Natural killer cell (primary cell): Measurements from ENCODE around the gene BBS9. TPM values are rescaled to one million over a fixed set of nuclear protein-coding genes. Genes with fewer than 3 reads are reported as not detected.

ENCODE experiments used
- ATAC-seq, 3 donors: fragments of 150-1000 bp in 2 of 3; fragments of 200-7000 bp in 1 of 3; cut with Tn5 transposase; 1 replicate in 1 of 3; 2 replicates in 2 of 3; pipeline ENCODE4 v1.10.0; 2021; ENCODE audit warnings: mild to moderate bottlenecking in 2 of 3, moderate library complexity in 2 of 3
- DNase-seq, 2 donors: peaks; one replicate each; pipeline versions ENCODE4 v3.0.0 to v3.0.0-alpha.2; 2013 to 2021; ENCODE audit warnings: mixed read lengths in 1 of 2
- H3K27ac ChIP-seq: one replicate; pipeline ENCODE4 v1.5.1; 2013; ENCODE audit warnings: mild to moderate bottlenecking, low read length
- H3K27me3 ChIP-seq: one replicate; pipeline ENCODE4 v1.6.1; 2013; ENCODE audit warnings: low read length; ENCODE audit not compliant: control insufficient read depth, insufficient read depth
- H3K36me3 ChIP-seq: one replicate; pipeline ENCODE4 v1.6.1; 2013; ENCODE audit warnings: low read length; ENCODE audit not compliant: control insufficient read depth, insufficient read depth
- H3K4me1 ChIP-seq: one replicate; pipeline ENCODE4 v1.6.1; 2013; ENCODE audit warnings: low read length; ENCODE audit not compliant: control insufficient read depth, insufficient read depth
- H3K4me3 ChIP-seq: one replicate; pipeline ENCODE4 v1.5.1; 2013; ENCODE audit warnings: low read length
- H3K9me3 ChIP-seq: one replicate; pipeline ENCODE4 v1.6.1; 2013; ENCODE audit warnings: low read length; ENCODE audit not compliant: control insufficient read depth, insufficient read depth
- H3K27ac Mint-ChIP-seq, 2 donors: one replicate each; pipeline ENCODE4 v1.8.0; 2022; ENCODE audit warnings: mild to moderate bottlenecking in 2 of 2, mixed read lengths in 2 of 2, moderate library complexity in 1 of 2
- H3K27me3 Mint-ChIP-seq, 2 donors: one replicate each; pipeline ENCODE4 v1.8.0; 2022; ENCODE audit warnings: low read depth in 2 of 2, mixed read lengths in 2 of 2
- H3K36me3 Mint-ChIP-seq: one replicate; pipeline ENCODE4 v1.8.0; 2022; ENCODE audit warnings: mixed read lengths
- H3K4me1 Mint-ChIP-seq, 2 donors: one replicate each; pipeline ENCODE4 v1.8.0; 2022; ENCODE audit warnings: mixed read lengths in 2 of 2
- H3K4me3 Mint-ChIP-seq: one replicate; pipeline ENCODE4 v1.8.0; 2022; ENCODE audit warnings: mild to moderate bottlenecking, moderate library complexity, mixed read lengths
- H3K9me3 Mint-ChIP-seq, 2 donors: one replicate each; pipeline ENCODE4 v1.8.0; 2022; ENCODE audit warnings: mixed read lengths in 2 of 2
- CTCF ChIP-seq: fragments of 200-600 bp; IDR thresholded peaks from one replicate; pipeline ENCODE4 v1.8.0; 2022; ENCODE audit warnings: antibody characterized with exemption
- WGBS: methylation state at CpG from one replicate; pipeline ENCODE4 v1.1.7; 2013; ENCODE audit warnings: missing lambda C conversion rate; ENCODE audit not compliant: insufficient coverage; 5-methylcytosine and 5-hydroxymethylcytosine counted together
- intact Hi-C: fragments of 100-400 bp; cut with micrococcal nuclease; formaldehyde crosslinking; loops from one replicate; pipeline ENCODE4 v1.14.2; 2022
- total RNA-seq, 4 donors: library from RNA; stranded (reverse); fragments of 120-200 nt in 1 of 4; gene quantifications; one replicate each; pipeline versions ENCODE4 v1.2.3 to v1.2.4, GENCODE V29; 2013 to 2022

The BBS9 gene
- total RNA-seq, 3 donors from 2014 or later (not counting 1 experiment from before 2014, with no cell fraction given): 25.1 to 34.6 (median 34.4) TPM

- no peak for TF ChIP-seq CTCF
- H3K27ac Mint-ChIP-seq: no peak overlapping the region
- Histone ChIP-seq H3K36me3 (no peaks in the 10 kb centered on the region), H3K27ac (no peak overlapping the region), H3K4me1 (no peaks in the 10 kb centered on the region), H3K27me3 (no peaks in the 10 kb centered on the region), H3K4me3 (no peak overlapping the region), H3K9me3 (no peaks in the 10 kb centered on the region)
- no peaks in the 10 kb centered on the region for H3K27me3 Mint-ChIP-seq
- peaks cover 0 to 2% of the 10 kb centered on the region in 2 donors for H3K9me3 Mint-ChIP-seq
- no peak overlapping the region for H3K4me3 Mint-ChIP-seq
- WGBS: 98% methylated on average over 5 of the region's 6 CpGs
- H3K4me1 Mint-ChIP-seq: no peaks in the 10 kb centered on the region
- H3K36me3 Mint-ChIP-seq: no peaks in the 10 kb centered on the region
- DNase-seq (no peak), ATAC-seq (no peak)
- intact Hi-C loops: no loop called here
Measured at GRCh38 chr7:33558549-33559323, 429.4 kb downstream of the BBS9 start.

- intact Hi-C loops: no loop called here
- TF ChIP-seq CTCF: no peak
- no peaks in the 10 kb centered on the region for H3K9me3 ChIP-seq
- H3K4me3 ChIP-seq: no peak overlapping the region
- no peaks in the 10 kb centered on the region for H3K27me3 Mint-ChIP-seq
- no peaks in the 10 kb centered on the region for H3K27me3 ChIP-seq
- H3K9me3 Mint-ChIP-seq: peaks cover 0 to 2% of the 10 kb centered on the region in 2 donors
- no peaks in the 10 kb centered on the region for H3K4me1 ChIP-seq
- 96% methylated on average over 5 of the region's 6 CpGs for WGBS
- no peak for ATAC-seq
- no peaks in the 10 kb centered on the region for H3K36me3 Mint-ChIP-seq
- H3K4me3 Mint-ChIP-seq: no peak overlapping the region
- no peak for DNase-seq
- H3K27ac Mint-ChIP-seq: no peak overlapping the region
- no peaks in the 10 kb centered on the region for H3K36me3 ChIP-seq
- no peaks in the 10 kb centered on the region for H3K4me1 Mint-ChIP-seq
- no peak overlapping the region for H3K27ac ChIP-seq
Measured at GRCh38 chr7:33559324-33559710, 430.0 kb downstream of the BBS9 start.

- H3K4me3 Mint-ChIP-seq: no peak overlapping the region
- H3K27ac ChIP-seq: no peak overlapping the region
- H3K27me3 ChIP-seq: no peaks in the 10 kb centered on the region
- no peaks in the 10 kb centered on the region for H3K36me3 ChIP-seq
- no peak overlapping the region for H3K27ac Mint-ChIP-seq
- intact Hi-C loops: no loop called here
- H3K27me3 Mint-ChIP-seq: no peaks in the 10 kb centered on the region
- ATAC-seq: no peak
- peaks cover 6 to 7% of the 10 kb centered on the region in 2 donors for H3K4me1 Mint-ChIP-seq
- H3K9me3 ChIP-seq: no peaks in the 10 kb centered on the region
- H3K4me1 ChIP-seq: no peaks in the 10 kb centered on the region
- H3K9me3 Mint-ChIP-seq: peaks cover 0 to 1% of the 10 kb centered on the region in 2 donors
- DNase-seq: no peak
- no peak for TF ChIP-seq CTCF
- no peak overlapping the region for H3K4me3 ChIP-seq
- no peaks in the 10 kb centered on the region for H3K36me3 Mint-ChIP-seq
Measured at GRCh38 chr7:33562996-33563395, 433.6 kb downstream of the BBS9 start.

GRCh38 chr7:33563651-33564050, 434.3 kb downstream of the BBS9 start:
- Mint-ChIP-seq H3K4me3 (no peak overlapping the region), H3K27me3 (no peaks in the 10 kb centered on the region)

More at GRCh38 chr7:33563651-33564050, 434.3 kb downstream of the BBS9 start:
- no peak overlapping the region for H3K4me3 ChIP-seq
- H3K9me3 Mint-ChIP-seq: no peaks in the 10 kb centered on the region
- H3K36me3 ChIP-seq: no peaks in the 10 kb centered on the region
- no peaks in the 10 kb centered on the region for H3K36me3 Mint-ChIP-seq
- no peak overlapping the region for H3K27ac Mint-ChIP-seq
- peaks cover 12 to 13% of the 10 kb centered on the region in 2 donors for H3K4me1 Mint-ChIP-seq
- DNase-seq (no peak), ATAC-seq (no peak)
- no peak for TF ChIP-seq CTCF
- H3K4me1 ChIP-seq: no peaks in the 10 kb centered on the region
- intact Hi-C loops: no loop called here
- no peaks in the 10 kb centered on the region for H3K9me3 ChIP-seq
- H3K27me3 ChIP-seq: no peaks in the 10 kb centered on the region
- 96% methylated on average over 7 of the region's 7 CpGs for WGBS
- no peak overlapping the region for H3K27ac ChIP-seq
